Calu3 (cell line): ENCODE measurements around the gene WEE2. TPM values are rescaled to one million over a fixed set of nuclear protein-coding genes. Genes with fewer than 3 reads are reported as not detected.

Experiments used
- BruUV-seq: library from RNA; stranded (reverse); fragments of 400-500 nt; replicated peaks from 2 replicates; lab custom pipeline; 2021; lab: Mats Ljungman, UMichigan
- CTCF ChIA-PET: fragments of 300-600 bp; sonication (Branson Sonifier 250); formaldehyde crosslinking; loops from one replicate; lab custom pipeline; 2022; ENCODE audit warnings: antibody characterized with exemption; lab: Charles Lee
- DNase-seq: peaks from one replicate; pipeline ENCODE4 v3.0.0; 2022
- H3K27ac Mint-ChIP-seq: one replicate; pipeline ENCODE4 v1.8.0; 2022; ENCODE audit warnings: mixed read lengths; ENCODE audit not compliant: unreplicated experiment
- H3K27me3 Mint-ChIP-seq: one replicate; pipeline ENCODE4 v1.8.0; 2022; ENCODE audit warnings: mixed read lengths; ENCODE audit not compliant: unreplicated experiment
- H3K36me3 Mint-ChIP-seq: one replicate; pipeline ENCODE4 v1.8.0; 2022; ENCODE audit warnings: mild to moderate bottlenecking, moderate library complexity, mixed read lengths; ENCODE audit not compliant: insufficient read depth, unreplicated experiment
- H3K4me1 Mint-ChIP-seq: one replicate; pipeline ENCODE4 v1.8.0; 2022; ENCODE audit warnings: mild to moderate bottlenecking, low read depth, mixed read lengths; ENCODE audit not compliant: unreplicated experiment
- H3K4me3 Mint-ChIP-seq: one replicate; pipeline ENCODE4 v1.8.0; 2022; ENCODE audit warnings: mild to moderate bottlenecking, low read depth, moderate library complexity, mixed read lengths; ENCODE audit not compliant: unreplicated experiment
- H3K9me3 Mint-ChIP-seq: one replicate; pipeline ENCODE4 v1.8.0; 2022; ENCODE audit warnings: low read depth, mixed read lengths; ENCODE audit not compliant: unreplicated experiment
- CTCF ChIP-seq: fragments of 200-600 bp; IDR thresholded peaks from one replicate; pipeline ENCODE4 v1.8.0; 2022; ENCODE audit warnings: antibody characterized with exemption; ENCODE audit not compliant: unreplicated experiment
- intact Hi-C: fragments of 100-400 bp; cut with micrococcal nuclease; formaldehyde crosslinking; loops from one replicate; pipeline ENCODE4 v1.10.0; 2022; ENCODE audit not compliant: unreplicated experiment
- total RNA-seq: library from RNA; stranded (reverse); gene quantifications from 2 replicates; pipeline ENCODE4 v1.2.3, GENCODE V29; 2022

Gene WEE2
- total RNA-seq, 1 experiment from 2014 or later, result not detected

DNA sequence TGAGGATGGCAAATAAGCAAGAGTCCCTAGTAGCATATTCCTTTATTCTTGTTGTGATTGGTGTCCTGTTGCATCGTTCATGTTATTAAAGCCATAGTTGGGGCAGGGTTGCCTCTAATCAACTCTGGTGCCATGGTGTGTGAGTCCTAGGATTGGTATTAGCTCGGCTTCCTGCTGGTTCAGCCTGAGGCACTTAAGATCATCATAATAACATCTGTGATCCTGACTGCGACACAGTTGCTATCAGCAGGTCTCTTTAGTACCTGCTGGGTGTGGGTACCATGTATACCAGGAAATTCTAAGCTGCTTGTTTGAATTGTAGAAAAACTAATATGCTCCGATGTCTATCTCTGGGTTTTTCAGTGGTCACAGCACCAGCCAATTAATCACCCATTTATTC is 1.6 kb downstream of the WEE2 start:
- H3K4me1 Mint-ChIP-seq, result no peaks in the 10 kb centered on the region
- no peak for DNase-seq

GRCh38 chr7:141710301-141710700 is 2.1 kb downstream of the WEE2 start:
- no peak overlapping the region for H3K27ac Mint-ChIP-seq
- TF ChIP-seq CTCF, result no peak
- peaks cover 8% of the 10 kb centered on the region for H3K27me3 Mint-ChIP-seq
- no peaks in the 10 kb centered on the region for H3K9me3 Mint-ChIP-seq
- no TSS peak for BruUV-seq
- no peak overlapping the region for H3K4me3 Mint-ChIP-seq
- intact Hi-C loops, result no loop called here
- H3K36me3 Mint-ChIP-seq, result no peaks in the 10 kb centered on the region
- no peak for DNase-seq
- CTCF ChIA-PET, result interaction anchor here (1.0 to 1.2 kb wide), 2 partner anchors 10 to 15 kb away, joined by 3 read pairs; no protein-coding TSS in a partner anchor
- no peaks in the 10 kb centered on the region for H3K4me1 Mint-ChIP-seq

More for the DNA sequence above, 1.6 kb downstream of the WEE2 start:
- Mint-ChIP-seq H3K9me3 (no peaks in the 10 kb centered on the region), H3K36me3 (no peaks in the 10 kb centered on the region), H3K4me3 (no peak overlapping the region), H3K27ac (no peak overlapping the region), H3K27me3 (peaks cover 8% of the 10 kb centered on the region)
- intact Hi-C loops, result no loop called here
- no peak for TF ChIP-seq CTCF
- no TSS peak for BruUV-seq
- CTCF ChIA-PET, result interaction anchor here (1.0 to 1.2 kb wide), 2 partner anchors 11 to 16 kb away, joined by 3 read pairs; no protein-coding TSS in a partner anchor

DNA sequence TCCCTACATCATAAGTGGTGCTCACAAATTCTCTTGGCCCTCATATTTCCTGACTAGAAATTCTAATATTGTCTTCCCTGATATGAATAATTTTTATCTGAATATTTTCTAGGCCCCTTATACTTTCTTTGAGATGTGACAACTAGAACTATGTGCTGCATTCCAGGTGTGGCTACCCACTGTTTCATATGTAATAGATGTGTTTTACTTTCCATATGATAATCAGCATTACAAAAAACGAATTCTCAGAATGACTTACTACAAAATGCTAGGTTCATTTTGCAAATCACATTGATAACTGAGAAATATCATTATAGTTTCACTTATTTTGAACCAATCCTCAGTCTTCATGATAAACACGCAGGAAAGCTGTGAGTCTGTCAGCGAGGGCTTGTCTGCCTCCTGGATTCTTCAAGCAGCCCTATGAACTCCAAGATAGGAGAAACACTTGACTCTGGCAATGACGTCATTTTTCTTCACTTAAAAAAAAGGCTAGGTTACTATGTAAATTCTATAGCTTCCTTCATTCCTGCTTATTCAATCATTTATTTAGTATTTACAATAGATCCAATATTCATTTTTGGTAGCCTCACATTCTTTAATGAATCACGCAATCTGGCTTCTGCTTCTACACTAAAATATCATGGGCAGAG is 4.6 kb downstream of the WEE2 start:
- H3K4me3 Mint-ChIP-seq, result no peak overlapping the region
- no peaks in the 10 kb centered on the region for H3K4me1 Mint-ChIP-seq
- no peak for TF ChIP-seq CTCF
- intact Hi-C loops, result no loop called here
- no peaks in the 10 kb centered on the region for H3K36me3 Mint-ChIP-seq
- peaks cover 8% of the 10 kb centered on the region for H3K27me3 Mint-ChIP-seq
- no peak for DNase-seq
- H3K27ac Mint-ChIP-seq, result no peak overlapping the region
- CTCF ChIA-PET, result no interaction called here
- no peaks in the 10 kb centered on the region for H3K9me3 Mint-ChIP-seq
- BruUV-seq, result no TSS peak

DNA sequence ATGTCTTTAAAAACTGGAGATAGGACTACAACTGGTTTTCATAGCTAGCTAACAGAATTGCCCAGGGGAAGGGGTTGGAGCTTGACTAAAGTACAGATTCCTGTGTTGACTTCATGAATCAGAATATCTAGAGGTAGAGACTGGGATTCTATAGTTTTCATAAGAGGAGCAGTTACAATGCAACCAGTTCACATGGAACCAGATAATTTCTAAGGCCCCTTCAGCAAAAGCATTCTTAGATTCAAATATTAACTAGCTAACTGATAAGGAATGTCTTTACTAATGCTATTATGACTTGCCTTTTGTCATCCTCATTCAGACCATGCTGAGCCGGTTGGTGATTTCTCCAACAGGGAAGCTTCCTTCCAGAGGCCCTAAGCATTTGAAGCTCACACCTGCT is 5.7 kb downstream of the WEE2 start:
- Mint-ChIP-seq H3K4me1 (no peaks in the 10 kb centered on the region), H3K36me3 (no peaks in the 10 kb centered on the region), H3K9me3 (no peaks in the 10 kb centered on the region), H3K27ac (no peak overlapping the region), H3K27me3 (peaks cover 8% of the 10 kb centered on the region), H3K4me3 (no peak overlapping the region)
- no TSS peak for BruUV-seq
- TF ChIP-seq CTCF, result no peak
- DNase-seq, result no peak
- CTCF ChIA-PET, result no interaction called here
- intact Hi-C loops, result no loop called here
